ENCODE data around the gene B9D1. TPM values are rescaled to one million over a fixed set of nuclear protein-coding genes. Genes with fewer than 3 reads are reported as not detected.
A peak's percentile ranks its signal among the peaks of the same experiment; 100 is the strongest.

The B9D1 gene
- total and polyA plus RNA-seq, 2 of the 13 experiments (the other 11 are each of a cell fraction or from before 2014, with no cell fraction given) = 27.7 to 31.1 TPM

GRCh38 chr17:19378416-19379360 lies 16.2 kb upstream of the B9D1 start, which contains the start of gene MAPK7:
TSS of gene MAPK7 (plus strand) at chr17:19378498. CDS start at chr17:19378901, 403 bp downstream.
- no peaks in the 10 kb centered on the region for H4K20me1 ChIP-seq (ENCODE audit: insufficient read depth, low read length)
- intact Hi-C loops (cut with micrococcal nuclease; ENCODE audit: unreplicated experiment) (loop anchor here (1.0 kb wide), 1 partner anchor 13 kb away; no protein-coding TSS in a partner anchor), in situ Hi-C loops (cut with HindIII; ENCODE audit: extremely low pct_ligation_motif_present, low pct_unique_long_range_greater_than_20kb) (no loop called here)
- peaks cover 33% of the 10 kb centered on the region for H3K4me1 ChIP-seq (ENCODE audit: insufficient read depth, low read length)
- H3K36me3 ChIP-seq (replicated peaks in 1 of 2; ENCODE audit: control insufficient read depth in 1 of 2, insufficient read depth in 2 of 2, low read length in 2 of 2) = peaks cover 11 to 32% of the 10 kb centered on the region in 2 experiments
- no TSS peak for BruUV-seq (replicated peaks)
- no peak for FAIRE-seq
- H3K27ac ChIP-seq (ENCODE audit: extremely low read length, insufficient read depth, low read length) = peak within 1 kb of the TSS; percentile 93
- DNase-seq (ENCODE audit: low spot score) = no peak
- peak; percentile 18 for ATAC-seq
- peak within 1 kb of the TSS; percentile 48 for H2AFZ ChIP-seq (ENCODE audit: low read length)
- peak within 1 kb of the TSS; percentile 82 to 96 (median 87) for H3K4me3 ChIP-seq (replicated peaks in 1 of 3; ENCODE audit: insufficient read depth in 1 of 3, low read depth in 2 of 3, low read length in 3 of 3)
- peak within 1 kb of the TSS; percentile 84 for H3K9ac ChIP-seq (ENCODE audit: insufficient read depth, low read depth, low read length)
- ChIA-PET CTCF (ENCODE audit: low intra/inter-chr PET ratio, low total read pairs) (no interaction called here), POLR2A (interaction anchor here (0.9 to 3.1 kb wide), 16 partner anchors 9 to 274 kb away, joined by 3 to 51 read pairs (median 6); partner anchors contain the start of genes ALDH3A2, B9D1 and MFAP4)
- no peaks in the 10 kb centered on the region for H3K9me3 ChIP-seq (ENCODE audit: low read length)
- H3K27me3 ChIP-seq (ENCODE audit: control insufficient read depth in 1 of 2, insufficient read depth in 2 of 2, low read length in 2 of 2) = peaks cover 0 to 2% of the 10 kb centered on the region in 2 experiments; a peak in 1 of 5 replicates
- peaks cover 12% of the 10 kb centered on the region for H3K79me2 ChIP-seq (ENCODE audit: insufficient read depth, low read length)
- WGBS (ENCODE audit: low lambda C conversion rate) = 40% methylated on average over 1 of the region's 69 CpGs
- H3K4me2 ChIP-seq (ENCODE audit: low read depth, low read length) = peak within 1 kb of the TSS; percentile 90
- TF ChIP-seq NRL (CRISPR knock-in tag; IDR thresholded peaks at IDR 0.05; ENCODE audit: borderline replicate concordance) = no peak
- TF ChIP-seq ZNF672 (CRISPR knock-in tag; IDR thresholded peaks at IDR 0.05) = no peak
- TF ChIP-seq ZNF777 (CRISPR knock-in tag; IDR thresholded peaks at IDR 0.05) = 0 out of 2 replicates have a peak, but pooled peaks have one; percentile 41
- no peak for TF ChIP-seq MIXL1 (CRISPR knock-in tag; IDR thresholded peaks at IDR 0.05)
- 0 out of 2 replicates have a peak, but pooled peaks have one; percentile 9 for TF ChIP-seq RFX5 (IDR thresholded peaks at IDR 0.05; ENCODE audit: low read depth, low read length)
- TF ChIP-seq FOSL2 (CRISPR knock-in tag; IDR thresholded peaks at IDR 0.05) = no peak
- no peak for TF ChIP-seq ZNF547 (CRISPR knock-in tag; IDR thresholded peaks at IDR 0.05)
- peak; percentile 51; the same call in 1 of the 2 replicates for TF ChIP-seq ZNF317 (CRISPR knock-in tag; IDR thresholded peaks at IDR 0.05)
- TF ChIP-seq ARID4A (CRISPR knock-in tag; IDR thresholded peaks at IDR 0.05; ENCODE audit: borderline replicate concordance) = peak; percentile 47
- no peak for TF ChIP-seq GMEB2 (CRISPR knock-in tag; IDR thresholded peaks at IDR 0.05; ENCODE audit: low read depth)
- TF ChIP-seq ZNF550 (CRISPR knock-in tag; IDR thresholded peaks at IDR 0.05; ENCODE audit: borderline replicate concordance) = no peak
- TF ChIP-seq ZNF383 (CRISPR knock-in tag; IDR thresholded peaks at IDR 0.05; ENCODE audit: borderline replicate concordance) = no peak
- TF ChIP-seq DNMT1 (CRISPR knock-in tag; IDR thresholded peaks at IDR 0.05) = no peak
- 0 out of 2 replicates have a peak, but pooled peaks have one; percentile 14 for TF ChIP-seq ZBTB20 (CRISPR knock-in tag; IDR thresholded peaks at IDR 0.05; ENCODE audit: borderline replicate concordance, low read depth)
- TF ChIP-seq SP2 (CRISPR knock-in tag; IDR thresholded peaks at IDR 0.05) = peak; percentile 90; the same call in 1 of the 2 replicates
- TF ChIP-seq ZNF569 (CRISPR knock-in tag; IDR thresholded peaks at IDR 0.05; ENCODE audit: borderline replicate concordance) = no peak
- no peak for TF ChIP-seq HDAC2 (CRISPR knock-in tag; IDR thresholded peaks at IDR 0.05)
